SH-SY5Y (cell line): Measurements from ENCODE around the gene NRG4.

Experiments used
- GATA2 ChIP-seq: IDR thresholded peaks from 2 replicates; pipeline ENCODE4 v1.6.1; 2011; ENCODE audit warnings: mild to moderate bottlenecking, low read depth, low read length
- GATA3 ChIP-seq: IDR thresholded peaks from 2 replicates; pipeline ENCODE4 v1.6.1; 2011; ENCODE audit warnings: low read depth, mild to moderate bottlenecking, low read length, moderate library complexity

DNA sequence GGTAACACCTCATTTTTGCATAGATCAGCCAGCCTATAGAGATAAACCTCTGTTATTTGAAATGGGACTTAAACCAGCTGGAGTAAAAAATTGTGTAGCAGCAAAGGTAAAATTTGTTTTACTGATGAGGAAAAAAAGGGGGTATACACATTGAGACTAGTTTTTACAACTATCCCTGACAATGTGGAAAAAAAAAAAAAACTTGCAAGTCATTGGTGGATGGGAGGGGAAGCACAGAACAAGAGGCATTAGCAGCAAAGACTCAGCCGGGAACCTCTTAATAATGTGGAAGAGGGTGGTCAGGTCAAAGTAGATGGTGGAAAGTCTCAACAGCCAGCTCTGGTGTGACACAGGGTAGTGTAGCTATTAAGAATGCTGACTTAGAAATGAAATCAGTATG is 94.1 kb downstream of the NRG4 start:
- TF ChIP-seq GATA3 (no peak), GATA2 (no peak)
